Measurements from ENCODE around the gene HIRA.
"Not testable (repeated sequence)": the region's sequence is repeated elsewhere in the genome, so short reads cannot be mapped to it uniquely, and the experiment has no call there.

HIRA gene

DNA sequence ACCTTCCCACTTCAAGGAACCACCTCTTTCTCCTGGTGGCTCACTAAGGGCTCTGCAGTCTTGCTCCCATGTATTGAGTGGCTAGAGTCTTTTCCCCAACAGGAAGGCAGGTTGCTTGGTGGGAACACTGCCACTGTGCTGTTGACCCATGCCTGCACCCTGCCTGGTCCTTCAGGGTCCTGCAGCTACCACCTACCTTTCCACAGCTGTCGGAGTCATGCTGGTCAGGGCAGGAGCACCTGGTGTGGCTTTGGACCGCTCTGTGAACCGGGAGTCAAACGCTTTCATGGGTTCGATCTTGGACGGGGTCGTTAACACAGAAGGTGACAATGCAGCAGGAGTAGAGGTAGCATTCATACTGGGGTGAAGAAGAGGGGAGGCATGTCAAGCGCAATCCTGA, 56.1 kb downstream of the HIRA start:
- DNase-seq, result no peak

DNA sequence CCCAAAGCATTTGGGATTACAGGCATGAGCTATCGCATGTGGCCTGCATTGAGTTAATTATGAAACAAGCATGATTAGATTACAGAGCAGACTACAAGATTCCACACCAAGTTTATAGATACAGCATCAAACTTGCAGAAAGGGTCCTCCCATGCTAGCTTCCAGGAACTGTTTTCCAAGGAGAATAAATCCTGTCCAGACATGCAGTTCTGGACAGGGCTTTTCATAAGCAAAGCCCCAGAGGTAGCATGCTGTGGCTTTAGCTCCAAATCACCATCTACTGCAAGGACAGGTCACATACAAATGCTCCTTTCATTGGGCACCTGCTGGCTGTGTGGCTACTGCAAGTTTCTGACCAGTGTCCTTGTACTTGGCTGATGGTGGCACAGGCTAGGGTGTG, 57.1 kb downstream of the HIRA start:
- DNase-seq, result no peak

DNA sequence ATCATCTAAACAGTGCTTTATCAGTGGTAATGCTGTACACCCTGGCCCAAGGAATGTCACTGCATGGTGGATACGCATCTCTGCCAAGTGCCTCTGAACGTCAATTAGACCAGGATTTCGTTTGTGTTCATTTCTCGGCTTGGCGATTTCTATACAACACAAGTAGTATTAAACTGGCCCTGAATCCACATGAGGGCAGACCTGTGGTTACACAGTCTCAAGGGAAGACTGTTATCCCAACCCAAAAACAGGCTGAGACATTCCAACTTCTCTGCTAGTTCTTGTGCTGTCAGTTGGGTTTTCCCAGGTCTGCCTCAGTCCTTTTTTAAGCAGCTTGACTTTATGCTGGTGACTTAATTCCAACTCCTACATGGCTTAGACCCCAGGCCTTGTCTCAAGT, 58.1 kb downstream of the HIRA start:
- DNase-seq, result no peak

DNA sequence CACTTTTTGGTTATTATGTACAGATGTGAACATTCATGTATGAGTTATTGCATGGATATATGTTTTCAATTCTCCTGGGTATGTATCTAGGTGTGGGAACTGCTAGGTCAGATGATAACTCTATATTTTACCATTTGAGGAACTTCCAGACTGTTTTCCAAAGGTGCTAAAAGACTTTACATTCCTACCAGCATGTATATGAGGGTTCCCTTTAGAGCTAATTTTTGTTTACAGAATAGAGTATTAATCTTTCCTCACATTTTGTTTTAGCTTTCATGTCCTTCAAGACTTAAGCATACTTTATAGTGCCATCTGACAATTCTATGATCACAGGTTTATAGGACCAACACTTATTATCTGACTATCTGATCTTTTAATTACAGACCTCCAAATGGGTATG, 59.6 kb downstream of the HIRA start:
- DNase-seq, result no peak

DNA sequence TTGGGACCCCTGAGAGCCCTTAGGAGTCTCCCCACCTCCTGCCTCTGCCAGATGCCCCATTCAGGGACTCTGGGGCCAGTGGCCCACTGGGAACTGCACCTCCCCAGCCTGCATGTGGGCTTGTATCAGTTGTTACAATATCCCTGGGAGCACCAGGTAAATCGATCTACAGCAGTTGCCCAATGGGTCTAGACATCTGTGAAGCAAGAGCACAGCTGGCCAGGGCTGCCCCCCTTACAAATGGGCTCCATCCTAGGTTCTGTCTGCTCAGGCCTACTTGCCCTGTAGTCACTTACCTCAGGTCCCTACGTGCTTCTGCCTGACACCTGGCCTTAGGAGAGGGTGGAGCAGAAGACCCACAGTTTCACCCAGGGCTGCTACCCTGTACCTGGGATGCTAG, 62.7 kb downstream of the HIRA start:
- no peak for DNase-seq

DNA sequence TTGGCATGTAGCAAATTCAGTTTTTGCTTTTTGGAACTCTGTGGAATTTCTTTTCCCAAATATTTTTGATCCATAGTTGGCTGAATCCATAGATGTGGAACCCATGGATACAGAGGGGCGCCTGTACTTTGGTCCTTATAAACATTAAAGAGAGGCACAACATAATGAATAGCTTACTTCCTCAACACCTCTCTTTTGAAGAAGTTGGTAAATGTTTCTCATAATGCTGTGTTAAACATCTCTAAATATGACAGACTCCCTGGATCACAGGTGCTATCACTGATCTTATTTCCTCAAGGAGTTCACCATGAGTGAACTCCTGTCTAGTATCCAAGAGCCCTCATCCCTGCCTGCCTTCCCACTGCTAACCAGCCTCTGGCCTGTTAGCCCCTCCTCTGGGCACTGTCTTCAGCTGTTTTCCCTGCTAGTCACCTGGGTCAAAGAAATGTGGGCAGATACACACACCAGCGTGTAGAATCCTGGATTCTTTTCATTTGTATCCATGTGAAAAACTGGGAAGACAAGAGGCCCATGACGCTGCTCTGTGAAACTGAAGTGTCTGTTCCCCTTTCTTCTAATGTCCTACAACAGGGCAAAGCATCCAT, 63.7 kb downstream of the HIRA start:
- DNase-seq, result no peak

DNA sequence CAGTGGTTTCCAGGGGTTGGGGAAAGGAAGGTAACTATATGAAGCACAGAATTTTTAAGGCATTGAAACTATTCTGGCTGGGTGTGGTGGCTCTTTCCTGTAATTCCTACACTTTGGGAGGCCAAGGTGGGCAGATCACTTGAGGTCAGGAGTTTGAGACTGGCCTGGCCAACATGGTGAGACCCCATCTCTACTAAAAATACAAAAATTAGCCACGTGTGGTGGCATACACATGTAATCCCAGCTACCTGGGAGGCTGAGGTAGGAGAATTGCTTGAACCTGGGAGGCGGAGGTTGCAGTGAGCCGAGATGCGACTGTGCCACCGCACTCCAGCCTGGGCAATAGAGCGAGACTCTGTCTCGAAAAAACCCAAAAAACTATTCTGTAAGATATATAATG, 68.0 kb downstream of the HIRA start:
- DNase-seq, result not testable (repeated sequence)

DNA sequence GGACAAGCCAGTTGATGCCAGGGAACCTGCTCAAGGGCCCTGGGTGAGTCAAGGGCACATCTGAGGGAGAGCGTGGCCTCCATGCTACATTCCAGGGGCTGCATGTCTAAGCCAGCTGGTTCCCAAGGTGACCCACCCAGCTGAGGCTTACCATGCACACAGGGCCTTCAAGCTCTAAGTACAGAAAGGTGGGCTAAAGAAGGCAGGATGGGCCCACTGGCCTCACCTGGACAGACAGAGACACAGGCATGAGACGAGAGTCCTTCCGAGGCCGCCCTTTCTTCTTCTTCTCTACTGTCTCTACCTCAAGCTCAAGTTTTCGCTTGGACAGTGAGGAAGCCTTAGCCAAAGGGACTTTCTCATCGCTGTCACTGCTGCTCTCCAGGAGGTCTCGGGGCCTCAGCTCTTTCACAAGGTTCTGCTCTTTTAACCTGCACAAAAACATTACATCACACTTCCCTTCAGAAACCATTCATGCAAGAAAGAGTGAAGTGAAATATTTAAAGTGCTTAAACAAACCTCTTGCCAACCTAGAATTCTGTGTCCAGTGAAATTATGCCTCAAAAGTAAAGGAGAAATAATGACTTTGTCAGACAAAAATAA, 69.9 kb downstream of the HIRA start:
- no peak for DNase-seq

DNA sequence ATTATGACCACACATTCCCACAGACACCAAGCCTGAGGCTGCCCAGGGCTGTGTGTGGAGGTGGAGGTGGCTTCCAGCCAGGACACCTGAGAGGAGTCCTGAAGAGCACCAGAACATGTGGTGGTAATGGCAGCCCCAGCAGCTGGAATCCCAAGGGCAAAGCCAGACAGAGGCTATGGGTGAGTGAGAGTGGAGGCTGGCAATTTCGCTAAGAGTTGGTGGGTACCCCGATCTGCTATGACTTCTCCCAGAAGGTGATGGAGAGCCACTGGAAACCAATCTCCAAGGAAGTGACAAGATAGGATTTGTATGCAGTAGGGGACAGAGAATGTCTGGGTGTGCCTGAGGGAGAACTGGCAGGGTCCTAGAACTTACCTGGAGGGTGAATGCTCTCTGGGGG, 70.7 kb downstream of the HIRA start:
- no peak for DNase-seq

DNA sequence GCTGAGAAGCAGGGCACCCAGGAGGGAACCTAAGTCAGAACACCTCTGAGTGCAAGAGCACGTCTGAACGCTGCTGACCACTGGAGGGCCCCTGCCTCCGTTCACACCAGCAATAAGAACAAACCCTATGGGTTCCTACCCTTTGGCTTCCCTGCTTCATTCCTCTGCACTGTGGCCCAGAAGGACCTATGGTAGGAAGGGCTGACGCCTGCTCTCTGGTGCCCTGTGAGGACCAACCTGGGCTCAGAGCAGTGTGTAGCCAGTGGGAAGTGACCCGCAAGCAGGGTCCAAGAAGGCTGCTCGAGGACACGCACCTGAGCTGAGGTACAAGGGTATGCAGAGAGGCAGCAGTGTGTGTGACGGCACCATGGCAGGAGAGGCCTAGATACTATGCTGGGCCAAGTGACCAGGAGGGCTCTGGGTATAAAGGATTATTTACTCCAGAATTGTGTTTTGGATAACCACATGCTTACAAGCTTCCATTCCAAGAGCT, 71.2 kb downstream of the HIRA start:
- DNase-seq, result no peak

DNA sequence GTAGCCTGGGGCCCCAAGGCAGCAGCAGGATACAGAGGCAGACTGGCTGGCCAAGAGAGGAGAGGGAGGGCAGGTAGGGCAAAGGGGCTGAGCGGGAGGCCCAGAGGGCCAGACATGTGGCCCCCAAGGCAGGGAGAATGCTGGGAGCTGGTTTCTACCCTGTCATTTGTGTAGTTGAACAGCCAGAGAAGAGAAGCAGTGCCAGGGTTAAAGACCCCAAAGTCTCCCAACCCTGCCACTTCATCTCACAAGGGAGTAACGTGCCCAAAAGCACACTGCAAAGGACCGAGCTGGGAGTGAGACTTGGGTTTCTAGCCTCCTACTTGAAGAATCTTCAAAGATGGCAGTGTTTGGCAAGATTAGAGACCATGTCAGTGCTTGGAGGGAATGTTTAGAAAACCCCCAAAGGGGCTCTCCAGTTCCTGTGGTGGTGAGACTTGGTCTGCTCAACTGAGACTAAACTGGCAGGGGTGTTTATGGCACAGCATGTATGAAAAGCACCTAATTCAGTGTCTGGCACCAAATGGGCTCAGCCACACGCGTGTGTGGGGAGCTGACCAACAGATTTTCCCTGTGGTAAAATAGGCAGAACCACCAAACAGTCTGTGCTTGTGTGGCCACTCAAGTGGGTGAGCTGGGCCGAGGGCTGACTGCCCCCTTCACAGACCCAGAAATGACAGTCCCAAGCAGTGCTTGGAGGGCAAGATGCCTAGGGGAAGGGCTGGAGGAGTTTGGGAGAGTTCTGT, 71.8 kb downstream of the HIRA start:
- no peak for DNase-seq

DNA sequence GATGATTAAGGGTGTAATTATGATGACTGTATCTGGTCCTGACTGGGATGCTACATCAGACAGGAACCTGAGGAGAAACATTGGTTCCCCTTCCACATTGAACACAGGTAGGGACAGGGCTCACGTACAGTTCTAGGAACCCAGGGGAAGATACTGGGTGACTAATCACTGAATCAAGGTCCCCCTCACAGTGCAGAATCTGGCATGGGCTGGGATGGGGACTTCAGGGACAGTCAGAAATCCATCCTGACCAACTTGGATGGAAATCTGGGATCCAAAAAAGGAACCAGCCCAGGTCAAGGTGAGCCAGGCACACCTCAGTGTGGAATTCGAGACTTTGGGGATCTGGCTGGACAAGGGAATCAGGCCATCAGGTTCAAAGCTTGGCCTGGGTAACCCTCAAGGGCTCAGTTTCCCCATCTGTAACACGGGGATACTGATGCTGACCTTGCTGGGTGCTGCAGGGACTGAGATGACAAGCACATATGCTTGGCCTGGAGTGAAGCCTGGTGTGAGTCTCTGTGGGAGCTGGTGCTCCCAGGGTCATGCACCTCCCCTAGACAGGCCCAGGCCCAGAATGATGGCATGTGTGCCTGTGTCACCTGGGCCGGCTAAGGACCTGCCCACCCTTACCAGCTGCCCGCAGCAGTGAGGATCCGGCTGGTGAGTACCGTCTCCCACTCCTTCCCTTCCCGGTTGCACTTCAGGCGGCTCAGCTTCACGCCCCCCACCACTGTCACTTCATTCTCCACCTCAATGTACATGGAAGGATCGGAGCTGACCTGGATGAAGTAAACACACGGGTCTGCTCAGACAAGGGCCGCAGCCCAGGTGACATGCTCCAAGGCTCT, 72.6 kb downstream of the HIRA start:
- DNase-seq, result no peak

DNA sequence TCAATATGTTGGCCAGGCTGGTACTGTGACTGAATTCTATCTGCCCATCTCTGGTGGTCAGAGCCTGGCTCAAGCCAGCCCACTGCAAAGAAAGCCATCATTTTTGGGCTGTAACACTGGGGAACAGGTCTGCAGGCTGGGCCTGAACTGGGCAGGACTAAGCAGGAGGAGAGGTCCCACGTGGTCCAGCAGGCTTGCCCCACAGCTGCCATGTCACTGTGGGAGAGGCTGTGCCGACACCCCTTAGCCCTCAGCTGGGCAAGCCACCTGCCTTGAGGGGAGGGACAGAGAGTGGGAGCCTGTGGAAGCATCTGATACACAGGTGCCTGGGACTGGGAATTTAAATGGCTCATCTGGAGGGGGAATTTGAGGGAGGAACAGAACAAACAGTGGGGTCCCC, 73.3 kb downstream of the HIRA start:
- no peak for DNase-seq

DNA sequence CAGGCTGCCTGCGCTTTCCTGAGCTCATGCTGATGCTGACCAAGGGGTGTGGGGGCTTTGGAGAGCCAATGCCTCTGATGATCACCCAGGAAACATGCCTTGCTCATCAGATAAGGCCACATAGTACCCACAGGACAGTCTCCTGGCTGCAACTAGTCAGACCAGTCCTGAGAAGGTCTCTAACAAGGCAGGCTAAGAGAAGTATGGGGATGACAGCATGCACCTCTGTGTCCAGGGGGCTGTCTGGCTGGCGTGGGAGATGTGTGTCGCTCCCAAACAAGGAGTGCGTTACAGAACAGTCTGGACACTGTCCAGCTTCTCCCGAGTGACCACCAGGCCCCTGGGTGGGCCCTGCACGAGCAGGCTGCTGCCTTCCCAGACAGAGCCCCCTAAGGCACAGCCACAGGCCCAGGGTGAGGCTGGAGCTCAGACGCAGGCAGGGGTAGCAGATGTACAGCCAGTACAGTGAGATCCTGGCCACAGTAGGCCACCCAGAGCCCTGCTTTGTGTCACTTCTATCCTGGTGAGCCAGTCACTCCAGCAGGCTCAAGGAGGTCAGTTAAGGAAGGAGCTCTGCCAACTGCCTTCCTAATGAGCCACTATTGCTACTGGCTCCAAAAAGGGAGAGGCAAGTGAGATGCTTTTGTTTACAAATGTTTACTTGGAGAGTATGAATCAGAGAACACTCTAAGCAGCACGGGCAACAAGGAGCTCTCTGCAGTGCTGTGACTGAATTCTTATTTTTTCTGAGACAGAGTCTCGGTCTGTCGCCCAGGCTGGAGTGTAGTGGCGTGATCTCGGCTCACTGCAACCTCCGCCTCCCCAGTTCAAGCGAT, 74.0 kb downstream of the HIRA start:
- DNase-seq, result no peak

DNA sequence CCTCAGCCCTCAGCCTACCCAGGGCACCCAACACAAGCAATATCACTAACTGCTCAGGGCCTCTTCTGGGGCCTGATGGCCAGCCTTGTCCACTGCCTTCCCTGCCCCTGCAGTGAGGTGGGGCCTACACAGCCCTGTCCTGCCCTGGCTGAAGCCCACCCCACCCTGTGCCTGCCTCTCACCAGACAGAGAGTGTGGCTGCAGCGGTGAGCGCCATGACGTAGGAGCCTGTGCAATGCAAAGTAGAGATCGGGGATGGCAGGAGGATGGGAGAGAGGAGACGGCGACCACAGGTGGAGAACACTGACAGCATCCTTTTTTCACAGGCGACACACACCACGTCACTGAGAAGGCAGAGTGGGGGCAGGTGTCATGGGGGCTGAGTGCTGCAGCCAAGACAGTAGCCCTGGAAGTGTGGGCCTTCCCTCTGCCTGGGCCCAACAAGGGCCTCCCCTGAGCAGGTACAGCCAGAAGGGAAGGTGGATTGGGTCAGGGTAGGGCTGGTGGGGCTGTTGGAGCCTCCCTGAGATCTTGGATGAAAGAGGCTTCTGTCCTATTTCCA, 74.7 kb downstream of the HIRA start:
- no peak for DNase-seq

DNA sequence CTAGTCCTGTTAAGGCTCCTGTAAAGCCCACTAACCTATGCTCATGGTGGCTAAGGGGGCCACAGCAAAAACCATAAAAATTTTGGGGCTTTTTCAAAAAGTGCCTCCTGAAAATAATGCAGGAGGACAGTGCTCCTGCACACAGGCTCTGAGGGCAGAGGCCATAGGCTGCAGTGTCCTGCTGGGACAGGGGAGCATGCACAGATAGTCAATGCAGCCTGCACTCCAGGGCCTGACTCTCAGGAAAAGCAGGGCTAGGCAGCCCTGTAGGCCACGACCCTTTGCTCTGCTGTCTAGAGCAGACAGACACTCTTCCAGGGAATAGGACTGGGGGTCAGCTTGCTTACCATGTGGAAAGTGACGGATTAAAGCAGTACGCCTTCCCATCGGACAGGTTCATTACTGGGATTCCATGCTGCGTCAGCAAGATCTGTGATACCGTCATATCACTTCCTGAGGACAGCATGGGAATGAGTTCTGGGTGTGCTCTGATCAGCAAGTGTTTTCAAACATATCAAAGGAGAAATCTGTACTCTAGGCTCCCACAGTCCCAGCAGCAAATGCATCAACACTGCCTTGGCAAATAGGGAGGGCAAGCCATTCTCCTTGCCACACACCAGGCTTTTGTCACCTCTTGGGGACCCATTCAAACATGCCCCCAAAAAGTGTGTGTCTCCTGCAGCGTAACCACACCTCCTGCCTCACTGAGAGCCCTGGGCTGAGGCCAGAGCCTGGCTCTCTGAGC, 75.9 kb downstream of the HIRA start:
- no peak for DNase-seq

DNA sequence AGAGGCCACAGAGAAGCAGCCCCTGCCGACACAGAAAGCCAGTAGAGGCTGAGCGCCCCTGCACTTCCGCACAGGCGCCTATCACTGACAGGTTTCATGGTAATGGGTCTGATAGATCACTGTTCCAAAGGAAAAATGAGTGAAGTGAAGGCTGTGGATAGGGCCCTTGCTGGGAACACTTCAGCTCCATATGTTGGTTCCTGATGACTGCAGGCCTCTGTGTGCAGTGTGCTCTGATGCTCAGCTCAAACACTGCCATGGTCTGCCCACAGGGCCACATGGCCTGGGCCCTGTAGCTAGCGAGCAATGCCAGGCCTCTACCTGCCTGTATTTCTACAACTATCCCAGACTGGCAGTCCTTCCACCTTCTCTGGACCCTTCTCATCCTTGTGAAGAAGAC, 77.3 kb downstream of the HIRA start:
- no peak for DNase-seq

DNA sequence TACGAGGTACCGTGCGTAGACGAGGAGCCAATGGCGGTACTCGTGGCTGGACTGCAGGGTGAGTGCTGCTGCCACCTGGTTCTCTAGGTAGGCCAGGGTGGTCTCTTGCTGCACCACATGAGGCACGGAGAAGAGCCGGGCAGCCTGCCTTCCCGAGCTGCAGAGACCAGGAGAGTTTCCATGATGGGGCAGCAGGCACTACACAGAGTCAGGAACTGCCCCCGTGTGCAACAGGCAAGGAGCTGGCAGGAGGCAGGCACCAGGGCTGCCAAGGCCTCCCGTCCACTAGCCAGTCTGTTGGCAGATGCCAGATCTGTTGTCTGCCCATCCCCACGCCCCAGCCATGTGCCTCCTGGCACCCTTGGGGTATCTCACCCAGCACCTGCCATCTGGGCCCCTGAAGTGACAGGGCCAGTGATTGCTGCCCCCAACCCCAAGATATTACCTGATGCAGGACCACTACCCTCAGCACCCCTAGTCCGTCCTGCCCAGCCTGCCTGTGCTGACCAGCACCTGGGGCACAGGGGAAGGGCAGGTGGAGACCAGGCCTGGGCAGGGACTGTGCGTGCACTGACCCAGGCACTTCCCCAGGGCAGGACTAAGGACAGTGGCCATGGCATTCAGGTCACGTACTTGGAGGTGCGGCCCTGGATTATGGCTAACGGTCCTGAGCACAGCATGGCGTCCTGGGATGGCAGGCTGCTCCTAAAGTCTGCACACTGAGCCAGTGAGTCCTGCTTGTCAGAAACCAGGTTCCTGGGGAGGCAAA, 78.0 kb downstream of the HIRA start:
- DNase-seq, result no peak

DNA sequence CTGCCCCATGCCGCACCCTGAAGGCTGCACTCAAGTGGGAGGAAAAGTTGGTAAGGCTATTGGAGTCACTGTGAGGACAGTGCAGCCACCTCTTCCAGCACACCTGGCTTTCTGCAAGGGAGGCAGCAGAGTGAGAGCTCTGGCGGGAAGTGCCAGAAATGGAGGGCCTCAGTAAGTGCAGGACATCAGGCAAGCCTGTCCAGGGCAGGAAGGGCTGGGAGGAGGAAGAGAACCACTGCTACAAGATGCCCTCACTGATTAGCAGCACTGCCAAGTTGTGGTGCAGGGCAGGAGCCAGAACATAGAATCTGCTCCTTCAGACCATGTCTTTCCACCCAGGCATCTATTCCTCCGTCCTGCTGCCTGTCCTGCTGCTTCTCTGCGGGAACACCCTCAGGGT, 78.8 kb downstream of the HIRA start:
- no peak for DNase-seq

DNA sequence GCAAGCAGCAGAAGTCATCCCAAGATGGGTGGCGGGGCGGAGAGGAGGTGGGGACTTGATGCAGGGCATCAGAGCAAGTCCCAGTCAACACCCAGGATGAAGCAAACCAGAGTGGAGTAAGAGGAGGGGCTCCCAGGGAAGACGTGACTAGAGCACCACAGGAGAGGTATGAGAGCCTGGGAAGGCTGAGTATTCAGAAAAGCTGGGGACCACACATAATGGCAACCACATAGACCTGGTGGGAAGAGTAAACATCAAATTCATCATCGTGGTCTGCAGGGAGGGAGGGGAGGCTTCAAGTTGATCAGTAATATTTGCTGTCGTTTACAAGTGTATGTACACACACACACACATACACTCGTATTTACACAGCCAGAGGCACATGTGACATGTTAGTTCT, 79.3 kb downstream of the HIRA start:
- no peak for DNase-seq

DNA sequence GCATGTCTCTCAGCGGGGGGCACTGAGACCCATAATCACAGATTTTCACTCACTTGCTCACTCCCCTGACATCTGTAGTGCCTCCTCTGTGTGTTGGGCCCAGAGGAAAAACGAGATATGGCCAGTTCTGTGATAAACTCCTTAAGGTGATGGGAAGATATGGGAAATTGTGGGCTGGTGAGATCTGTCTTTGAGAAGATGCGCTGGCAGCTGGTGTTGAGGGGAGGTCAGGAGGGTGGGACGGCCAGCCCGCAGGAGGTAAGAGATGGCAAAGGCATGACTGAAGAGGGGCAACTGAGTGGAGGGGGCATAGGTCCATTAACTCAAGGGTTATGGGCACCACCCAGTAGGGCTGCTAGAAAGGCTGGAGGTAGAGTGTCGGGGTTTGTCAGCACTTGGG, 79.9 kb downstream of the HIRA start:
- no peak for DNase-seq

Measured in NCI-H82 (cell line).